Ureter (tissue), 1 donor: ENCODE measurements around the gene CFAP299. TPM values are rescaled to one million over a fixed set of nuclear protein-coding genes. Genes with fewer than 3 reads are reported as not detected.

ENCODE experiments used
- DNase-seq: peaks from one replicate; pipeline ENCODE4 v3.0.0-alpha.2; 2020; ENCODE audit warnings: low spot score
- total RNA-seq: library from RNA; stranded (reverse); gene quantifications from one replicate; pipeline ENCODE4 v1.2.4, GENCODE V29; 2023
- donor health status: DM: yes; HTN: yes; CAD: no.

The CFAP299 gene
- total RNA-seq, 1 donor from 2014 or later, result not detected

DNA sequence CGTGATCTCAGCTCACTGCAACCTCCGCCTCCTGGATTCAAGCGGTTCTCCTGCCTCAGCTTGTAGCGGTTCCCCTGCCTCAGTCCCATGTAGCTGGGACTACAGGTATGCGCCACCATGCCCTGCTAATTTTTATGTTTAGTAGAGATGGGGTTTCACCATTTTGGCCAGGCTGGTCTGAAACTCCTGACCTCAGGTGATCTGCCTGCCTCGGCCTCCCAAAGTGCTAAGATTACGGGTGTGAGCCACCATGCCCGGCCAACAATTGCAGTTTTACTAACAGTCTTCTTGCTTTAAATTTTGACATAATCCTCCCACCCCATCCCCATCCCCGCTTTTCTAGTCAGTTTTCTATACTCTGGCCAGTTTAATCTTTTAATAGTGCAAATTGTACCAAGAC is 112.0 kb downstream of the CFAP299 start:
- no peak for DNase-seq

DNA sequence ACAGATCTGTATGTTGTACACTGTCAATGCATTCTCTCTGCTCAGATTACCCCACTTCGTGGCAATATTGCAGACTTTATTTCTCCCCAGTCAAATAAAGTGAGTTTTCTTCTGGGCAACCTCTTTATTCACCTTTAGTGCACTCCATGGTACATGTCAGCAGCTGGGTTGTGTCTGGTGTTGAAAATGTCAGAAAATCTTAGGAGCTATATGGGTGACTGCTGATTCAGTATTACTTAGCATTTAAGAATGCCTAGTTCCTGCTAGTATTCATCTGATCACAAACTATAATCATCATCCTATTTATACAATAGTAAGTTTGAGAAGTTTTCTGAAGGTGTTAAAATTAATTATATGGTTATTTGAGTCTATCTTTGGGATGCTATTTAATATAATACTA is 112.5 kb downstream of the CFAP299 start:
- no peak for DNase-seq

DNA sequence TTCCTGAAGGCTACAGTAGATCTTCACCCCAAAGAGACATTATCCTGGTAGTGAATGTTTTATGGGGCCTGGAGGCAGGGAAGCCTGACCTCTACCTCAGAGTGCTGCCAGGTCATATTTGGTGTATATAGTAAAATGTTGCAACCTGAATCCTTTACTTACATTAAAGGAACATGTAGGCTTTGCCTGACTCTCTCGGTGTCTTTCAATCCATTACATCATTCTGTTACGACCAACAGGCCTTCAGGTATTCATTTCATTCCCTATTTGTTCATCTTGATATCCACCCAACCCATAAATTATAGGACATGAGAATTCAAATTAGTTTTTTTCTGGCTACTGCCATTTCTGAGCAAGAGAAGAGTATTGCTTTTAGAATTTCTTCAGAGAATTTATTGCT is 116.5 kb downstream of the CFAP299 start:
- DNase-seq, result no peak

DNA sequence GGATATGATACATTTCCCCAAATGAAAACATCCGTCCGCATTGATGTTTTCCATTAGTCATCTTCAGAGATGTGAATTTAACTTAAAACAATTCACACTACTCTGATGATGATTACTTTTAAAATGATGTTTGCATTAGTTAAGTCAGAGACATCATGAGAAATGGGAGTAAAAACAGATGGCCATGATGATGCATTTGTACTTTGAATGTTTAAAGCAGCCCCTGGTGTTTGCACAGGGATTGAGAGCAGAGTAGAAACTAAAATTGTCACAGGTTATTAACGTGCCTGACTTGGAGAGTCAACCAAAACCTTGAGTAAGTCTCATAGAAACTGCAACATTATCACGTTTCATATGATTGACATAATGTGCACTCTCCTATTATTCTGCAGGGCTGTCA is 117.2 kb downstream of the CFAP299 start:
- no peak for DNase-seq

DNA sequence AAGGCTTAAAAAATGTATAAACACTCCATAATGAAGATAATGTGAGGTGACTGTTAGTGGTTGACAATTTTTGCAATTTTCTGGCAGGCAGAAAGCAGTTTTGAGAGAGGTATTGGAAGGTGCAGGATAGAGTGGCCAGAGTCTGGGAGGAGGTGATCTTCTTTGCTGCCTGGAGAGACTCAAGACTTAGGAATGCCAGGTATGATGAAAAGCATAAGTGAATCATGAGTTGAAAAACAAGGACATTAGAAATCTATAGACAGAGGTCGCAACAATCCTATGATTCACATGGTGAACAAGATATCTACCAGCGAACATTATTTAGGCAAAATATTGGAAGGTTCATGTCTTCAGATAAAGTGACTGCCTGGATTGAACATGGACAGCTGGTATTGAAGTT is 118.5 kb downstream of the CFAP299 start:
- DNase-seq, result no peak

DNA sequence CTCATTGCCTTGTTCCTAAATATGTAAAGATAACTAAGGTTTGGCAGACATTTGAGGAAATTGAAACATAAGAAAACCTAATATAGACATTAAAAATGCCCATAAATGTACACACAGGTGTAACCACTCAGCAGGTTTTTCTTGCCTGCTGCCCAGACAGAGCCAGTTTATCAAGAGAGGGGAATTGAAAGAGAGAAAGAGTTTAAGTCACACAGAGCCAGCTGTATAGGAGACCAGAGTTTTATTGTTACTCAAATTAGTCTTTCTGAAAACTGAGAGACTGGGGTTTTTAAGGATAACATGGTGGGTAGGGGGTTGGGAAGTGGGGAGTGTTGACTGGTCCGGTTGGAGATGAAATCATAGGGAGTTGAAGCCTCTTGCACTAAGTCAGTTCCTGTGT is 119.0 kb downstream of the CFAP299 start:
- DNase-seq, result no peak

DNA sequence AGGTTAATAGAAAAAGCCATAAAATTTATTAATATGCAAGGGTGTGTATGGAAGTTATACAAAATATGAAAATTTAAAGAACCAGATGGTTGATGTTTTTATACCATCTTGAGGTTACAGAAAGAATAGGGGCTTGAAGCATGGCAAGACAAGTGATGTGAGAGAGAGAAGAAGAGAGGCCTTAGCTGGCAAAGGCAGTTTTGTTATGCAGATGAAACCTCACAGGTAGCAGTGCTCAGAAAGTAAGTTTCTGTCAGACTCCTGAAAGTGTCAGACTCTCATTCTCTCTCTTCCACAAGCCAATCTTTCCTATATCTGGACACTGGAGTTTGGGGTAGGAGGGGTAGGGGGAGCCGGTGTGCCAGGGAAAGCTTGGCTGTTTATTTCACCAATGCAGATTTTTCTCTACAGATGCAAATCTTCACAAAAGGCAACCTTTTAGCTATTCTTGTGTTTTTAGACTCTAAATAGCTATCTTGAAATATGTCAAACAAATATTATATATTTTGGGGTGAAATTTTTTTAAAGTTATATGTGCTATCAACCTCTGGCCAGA is 124.5 kb downstream of the CFAP299 start:
- DNase-seq, result no peak

DNA sequence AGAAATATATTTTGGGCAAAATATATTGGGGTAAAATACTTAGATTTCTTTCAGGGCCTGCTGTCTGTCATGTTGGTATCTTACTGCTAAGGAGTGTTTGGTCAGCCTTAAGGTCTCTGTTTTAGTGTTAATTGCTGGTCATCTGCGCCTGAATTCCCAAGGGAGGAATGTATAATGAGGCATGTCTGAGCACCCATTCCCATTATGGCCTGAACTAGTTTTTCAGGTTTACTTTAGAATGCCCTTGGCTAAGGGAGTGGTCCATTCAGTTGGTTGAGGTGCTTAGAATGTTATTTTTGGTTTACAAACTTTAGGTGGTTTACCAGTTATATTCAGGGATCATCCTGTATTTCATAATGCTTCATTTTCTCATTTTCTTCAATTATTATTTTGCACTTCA is 125.9 kb downstream of the CFAP299 start:
- DNase-seq, result no peak

DNA sequence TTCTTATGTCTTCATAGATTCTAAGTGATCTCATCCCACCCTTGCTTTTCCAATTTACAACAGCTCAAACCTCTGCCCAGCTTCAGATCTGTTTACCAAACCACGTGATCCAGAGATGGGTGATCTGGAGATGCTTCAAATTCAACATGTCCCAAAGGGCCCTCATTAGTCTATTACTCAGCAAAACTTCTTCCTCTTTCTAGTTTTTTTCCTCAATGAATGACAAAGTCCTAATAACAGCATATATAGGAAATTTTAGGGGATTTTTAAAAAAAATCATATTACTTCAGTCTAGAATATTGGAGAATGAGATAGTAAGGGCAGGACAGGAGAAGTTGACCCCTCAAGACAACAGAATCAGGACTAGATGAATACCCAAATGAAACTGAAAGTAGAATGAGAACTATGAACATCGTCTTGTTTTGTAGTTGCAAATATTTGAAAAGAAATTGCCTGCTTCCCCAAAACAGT is 127.1 kb downstream of the CFAP299 start:
- no peak for DNase-seq

DNA sequence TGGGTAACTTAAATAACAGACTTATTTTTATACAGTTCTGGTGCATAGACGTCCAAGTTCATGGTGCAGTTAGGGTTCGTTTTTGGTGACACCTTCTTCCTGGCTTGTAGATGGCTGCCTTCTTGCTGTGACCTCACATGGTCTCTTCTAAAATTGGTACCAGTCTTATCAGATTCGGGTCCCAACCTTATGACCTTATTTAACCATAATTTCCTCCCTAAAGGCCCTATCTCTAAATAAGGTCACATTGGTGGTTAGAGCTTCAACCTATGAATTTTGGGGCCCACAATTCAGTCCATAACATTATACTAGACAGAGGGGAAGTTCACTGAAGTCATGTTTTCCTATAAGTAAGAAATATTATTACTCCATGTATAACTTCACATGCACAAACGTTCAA is 128.0 kb downstream of the CFAP299 start:
- no peak for DNase-seq

DNA sequence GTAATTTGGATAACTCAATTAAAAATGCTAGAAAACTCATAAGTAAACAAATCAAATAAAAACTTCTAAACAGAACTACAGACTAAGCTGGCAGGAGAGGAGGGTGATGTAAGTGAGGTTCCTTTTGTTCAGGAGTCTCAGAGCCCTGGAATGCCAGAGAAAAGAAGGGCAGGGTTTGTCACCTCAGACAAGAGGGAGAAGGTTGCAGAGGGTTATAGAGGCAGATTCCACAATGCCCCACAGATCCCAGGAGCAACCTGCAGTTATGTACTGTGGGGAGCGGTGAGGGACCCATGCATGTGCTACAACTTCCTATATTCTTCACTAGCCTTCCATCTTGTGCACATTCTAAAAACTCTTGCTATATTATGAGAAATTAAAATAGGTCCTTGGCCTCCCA is 129.7 kb downstream of the CFAP299 start:
- no peak for DNase-seq

DNA sequence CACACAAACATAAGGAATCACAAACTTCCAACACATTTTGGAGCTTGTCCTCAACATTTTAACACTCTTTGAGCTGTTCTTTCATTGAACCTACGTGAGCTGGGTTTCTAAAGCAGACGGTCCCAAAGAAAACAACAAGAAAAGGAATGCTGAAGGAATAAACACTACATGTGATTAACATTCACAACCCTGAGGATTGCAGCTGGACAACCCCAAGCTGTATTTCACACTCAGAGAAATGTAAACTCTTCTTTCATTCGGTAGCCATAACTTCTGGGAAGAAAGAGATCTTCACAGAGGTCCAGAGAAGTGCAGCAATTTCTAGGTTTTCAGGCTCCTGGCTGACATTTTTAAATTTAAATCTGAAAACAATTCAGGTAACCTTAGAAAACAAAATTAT is 130.2 kb downstream of the CFAP299 start:
- no peak for DNase-seq

DNA sequence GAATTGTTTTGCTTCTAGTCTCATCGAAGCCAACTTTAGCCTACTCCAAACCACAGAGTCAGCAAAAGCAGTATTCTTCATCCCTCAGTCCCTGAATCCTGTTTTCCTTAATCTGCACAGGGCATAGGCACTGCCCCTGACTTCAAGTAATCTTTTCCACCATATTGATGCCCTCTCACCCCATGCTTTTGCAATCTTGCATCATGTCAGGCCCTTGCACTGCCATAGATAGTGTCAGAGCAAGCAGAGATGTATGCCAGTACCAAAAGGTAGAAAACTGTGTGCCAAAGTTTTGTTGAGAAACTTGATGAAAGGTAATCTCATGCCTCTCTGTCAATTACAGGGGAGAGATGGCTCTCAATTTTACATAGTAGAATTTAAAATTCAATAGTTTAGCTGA is 131.1 kb downstream of the CFAP299 start:
- DNase-seq, result no peak

DNA sequence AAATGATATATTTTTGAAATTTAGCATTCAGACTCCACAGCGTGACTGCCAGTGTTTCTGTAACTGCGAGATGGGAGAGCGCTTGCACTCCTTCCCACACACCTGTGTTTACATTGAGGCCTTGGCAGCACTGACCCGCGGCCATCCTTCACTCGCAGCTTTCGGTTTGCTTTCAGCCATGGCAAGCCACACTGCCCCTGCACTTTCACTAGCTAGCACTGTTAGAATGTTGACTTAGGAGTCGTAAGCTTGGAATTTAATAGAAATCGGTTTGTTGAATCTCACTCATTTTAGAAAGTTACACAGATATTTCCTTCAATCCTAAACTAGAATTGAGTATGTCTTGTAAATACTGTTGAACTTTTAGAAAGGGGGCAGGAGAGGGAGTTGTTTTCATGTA is 136.2 kb downstream of the CFAP299 start:
- DNase-seq, result no peak

DNA sequence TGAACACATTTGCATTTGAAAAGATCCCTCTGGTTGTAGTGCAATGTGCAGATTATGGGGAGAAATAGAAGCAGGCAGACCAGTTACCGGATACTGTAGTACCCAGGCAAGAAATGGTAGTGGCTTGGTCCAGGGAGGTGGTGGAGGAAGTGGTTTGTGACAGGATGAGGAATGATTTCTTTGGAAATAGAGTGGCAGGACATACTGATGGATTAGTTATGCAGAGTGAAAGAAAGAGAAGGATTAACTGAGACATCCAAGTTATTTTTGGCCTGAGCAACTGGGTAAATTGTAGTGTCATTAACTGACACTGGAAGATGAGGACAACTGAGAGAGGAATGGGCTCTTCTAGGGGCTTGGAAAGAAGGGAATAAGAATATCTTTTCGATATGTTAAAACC is 139.7 kb downstream of the CFAP299 start:
- DNase-seq, result no peak

DNA sequence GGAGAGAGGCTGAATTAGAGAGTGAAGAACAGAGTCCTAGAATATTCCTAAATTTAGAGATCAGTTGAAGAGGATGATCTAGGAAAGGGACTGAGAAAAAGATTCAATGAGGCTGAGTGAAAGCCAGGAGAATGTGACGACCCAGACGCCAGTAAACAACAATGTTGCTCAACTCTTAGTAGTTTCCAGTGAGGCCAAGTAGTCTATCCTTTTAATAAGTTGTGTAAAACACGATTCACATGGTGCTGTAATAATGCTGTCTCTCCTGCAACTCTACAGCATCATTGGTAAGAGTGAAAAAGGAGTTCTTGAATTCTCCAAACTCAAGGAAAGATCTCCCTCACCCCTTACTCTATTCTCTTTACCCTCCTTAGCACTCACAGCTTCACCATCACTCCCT is 140.3 kb downstream of the CFAP299 start:
- DNase-seq, result no peak

DNA sequence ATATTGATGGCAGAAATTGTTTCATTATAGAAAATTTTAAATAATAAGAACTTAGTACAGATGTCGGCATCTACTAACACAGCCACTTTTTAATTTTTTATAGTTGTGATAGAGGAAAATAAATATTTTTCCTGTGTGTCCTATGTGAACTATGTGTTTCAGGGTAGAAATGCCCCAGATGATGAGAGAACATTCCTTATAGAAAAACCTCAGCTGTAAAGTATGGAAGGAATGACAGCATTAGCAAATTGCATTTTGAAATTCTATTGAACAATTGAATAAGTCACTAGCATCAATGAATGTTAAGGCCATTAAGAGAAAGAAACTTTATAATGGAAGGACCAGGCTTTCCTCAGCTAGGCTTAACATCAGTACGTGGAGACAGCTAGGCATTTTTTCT is 149.2 kb downstream of the CFAP299 start:
- no peak for DNase-seq

DNA sequence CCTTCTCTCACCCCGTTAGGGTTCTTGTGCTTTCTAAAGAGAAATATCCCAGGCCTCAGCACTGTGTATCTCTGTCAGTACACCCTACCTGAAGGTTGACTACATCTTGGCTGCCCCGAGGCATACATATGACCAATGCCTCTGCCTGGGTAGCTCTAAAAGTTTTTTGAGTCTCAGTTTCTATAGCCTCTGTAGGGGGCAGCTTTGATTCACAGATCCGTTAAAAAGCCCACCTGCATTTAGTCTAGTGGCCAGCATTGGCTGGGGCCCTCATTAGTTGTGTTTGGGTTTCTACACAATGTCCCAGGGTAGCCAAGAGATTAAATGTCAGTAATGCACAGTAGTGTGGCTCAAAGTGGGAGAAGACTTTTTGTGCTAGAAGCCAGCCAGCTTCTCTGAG is 151.1 kb downstream of the CFAP299 start:
- DNase-seq, result no peak

DNA sequence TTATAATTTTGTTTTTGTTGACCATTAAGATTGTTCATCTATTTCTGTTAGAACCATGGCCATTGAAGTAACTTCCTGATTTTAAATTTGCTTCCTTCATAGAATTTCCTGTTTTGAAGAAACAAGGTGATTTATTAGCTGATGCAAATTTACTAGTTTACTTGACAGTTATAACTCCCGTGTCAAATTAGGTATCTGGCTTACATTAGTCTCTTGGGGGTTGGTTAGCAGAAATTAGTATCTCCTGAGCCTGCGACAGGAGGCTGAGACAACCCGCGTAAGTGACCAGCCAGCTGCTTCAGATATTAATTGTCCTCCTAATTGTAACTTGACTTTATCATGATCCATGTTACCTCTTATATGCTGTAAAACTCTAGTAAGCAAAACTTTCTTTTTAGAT is 154.3 kb downstream of the CFAP299 start:
- no peak for DNase-seq

DNA sequence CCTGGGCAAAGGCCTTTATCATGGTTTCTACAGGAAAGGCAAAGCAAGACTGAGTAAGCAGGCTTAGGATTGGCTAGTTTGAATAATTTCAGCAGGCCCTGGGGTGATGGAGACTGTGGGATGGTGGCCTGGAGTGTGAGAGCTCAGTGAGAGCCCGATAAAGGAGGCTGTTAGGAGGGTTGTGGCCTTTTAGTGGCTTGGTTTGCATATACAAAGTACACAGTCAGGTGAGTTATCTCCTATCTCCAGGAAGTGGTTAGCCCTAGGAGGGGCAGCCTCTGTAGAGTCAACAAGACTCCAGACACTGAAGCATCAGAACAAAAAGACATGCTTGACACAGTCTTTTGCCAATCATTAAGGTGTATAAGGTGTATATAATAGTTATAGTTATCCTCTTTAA is 157.2 kb downstream of the CFAP299 start:
- peak; percentile 49 for DNase-seq

DNA sequence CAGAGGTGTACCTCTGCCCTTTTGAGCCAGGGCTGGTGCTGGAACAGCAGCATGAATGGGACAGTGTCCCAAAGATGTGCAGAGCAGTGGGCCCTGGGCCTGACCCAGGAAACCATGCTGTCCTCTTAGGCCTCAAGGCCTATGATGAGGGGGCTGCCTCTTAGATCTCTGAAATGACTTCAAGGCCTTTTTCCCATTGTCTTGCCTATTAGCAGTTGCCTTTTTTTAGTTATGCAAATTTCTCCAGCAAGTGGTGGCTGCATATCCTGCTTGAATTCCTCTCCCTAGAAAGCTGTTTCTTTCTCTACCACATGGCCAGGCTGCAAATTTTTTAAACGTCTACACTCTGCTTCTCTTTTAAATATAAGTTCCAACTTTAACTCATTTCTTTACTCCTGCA is 160.3 kb downstream of the CFAP299 start:
- DNase-seq, result no peak

DNA sequence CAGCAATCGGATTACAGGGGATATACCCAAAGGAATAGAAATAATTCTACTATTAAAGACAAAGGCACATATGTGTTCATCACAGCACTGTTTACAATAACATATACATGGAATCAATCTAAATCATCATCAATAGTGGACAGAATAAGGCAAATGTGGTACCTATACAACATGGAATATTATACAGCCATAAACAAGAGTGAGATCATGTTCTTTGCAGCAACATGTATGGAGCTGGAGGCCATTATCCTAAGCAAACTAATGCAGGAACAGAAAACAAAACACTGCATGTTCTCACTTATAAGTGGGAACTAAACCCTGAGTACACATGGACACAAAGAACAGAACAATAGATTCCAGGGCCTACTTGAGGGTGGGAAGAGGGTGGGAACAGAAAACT is 163.2 kb downstream of the CFAP299 start:
- DNase-seq, result no peak

DNA sequence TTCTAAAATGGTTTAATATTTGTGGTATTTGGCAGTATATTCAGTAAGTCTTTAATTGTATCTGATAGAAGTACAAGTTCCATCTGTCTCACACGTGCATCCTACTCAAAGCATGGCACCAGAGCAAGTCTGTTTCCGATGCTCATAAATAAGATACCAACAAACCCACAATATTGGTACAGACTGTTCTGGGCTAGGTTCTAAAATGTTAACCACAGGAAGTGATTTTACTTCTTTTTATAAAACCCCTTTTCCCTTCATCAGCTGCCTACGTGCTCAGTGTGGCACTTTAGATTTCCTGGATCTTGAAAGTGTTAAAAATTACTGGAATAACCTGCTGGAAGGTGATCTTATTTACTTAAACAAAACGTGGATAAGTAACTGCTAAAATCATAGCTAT is 165.1 kb downstream of the CFAP299 start:
- no peak for DNase-seq

DNA sequence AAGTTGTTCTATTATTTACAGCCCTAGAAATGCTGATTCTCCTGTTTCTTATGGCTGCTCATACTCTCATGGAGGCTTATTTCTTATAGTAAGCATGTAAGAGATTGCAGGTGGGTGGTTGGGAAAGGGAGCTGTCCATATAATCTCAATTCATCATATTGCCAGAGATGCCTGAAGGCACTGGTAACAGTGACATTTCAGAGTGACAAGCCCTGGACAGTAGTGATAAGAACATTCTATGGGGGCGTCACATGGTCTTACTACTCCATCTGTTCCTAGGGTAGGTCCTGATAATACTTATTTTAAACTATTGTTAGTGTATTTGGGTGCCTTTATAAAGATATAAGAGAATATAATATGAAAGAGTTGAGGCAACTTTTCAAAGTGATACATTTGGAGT is 171.5 kb downstream of the CFAP299 start:
- DNase-seq, result no peak

DNA sequence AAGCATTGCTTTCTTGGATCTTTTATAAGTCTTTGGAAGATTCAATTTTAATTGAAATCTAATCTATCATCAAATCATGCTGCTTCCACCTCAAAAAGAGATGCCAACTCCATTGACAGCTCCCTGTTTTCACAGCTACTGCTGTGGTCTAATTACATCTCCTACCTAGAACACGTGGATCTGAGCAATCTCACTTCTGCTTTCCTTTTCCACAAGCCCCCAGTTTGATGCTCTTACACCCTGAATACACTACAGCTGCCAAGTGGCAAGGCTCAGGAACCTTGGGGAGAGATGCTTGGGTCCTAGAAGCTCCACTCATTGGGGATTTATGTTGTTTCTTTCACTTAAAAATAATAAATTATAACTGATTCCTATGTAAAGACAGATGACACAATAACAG is 172.0 kb downstream of the CFAP299 start:
- DNase-seq, result no peak
